ENCODE measurements around the gene ANGPTL2. TPM values are rescaled to one million over a fixed set of nuclear protein-coding genes. Genes with fewer than 3 reads are reported as not detected.

The ANGPTL2 gene
- polyA plus RNA-seq, 1 donor, result 15.5 TPM

DNA sequence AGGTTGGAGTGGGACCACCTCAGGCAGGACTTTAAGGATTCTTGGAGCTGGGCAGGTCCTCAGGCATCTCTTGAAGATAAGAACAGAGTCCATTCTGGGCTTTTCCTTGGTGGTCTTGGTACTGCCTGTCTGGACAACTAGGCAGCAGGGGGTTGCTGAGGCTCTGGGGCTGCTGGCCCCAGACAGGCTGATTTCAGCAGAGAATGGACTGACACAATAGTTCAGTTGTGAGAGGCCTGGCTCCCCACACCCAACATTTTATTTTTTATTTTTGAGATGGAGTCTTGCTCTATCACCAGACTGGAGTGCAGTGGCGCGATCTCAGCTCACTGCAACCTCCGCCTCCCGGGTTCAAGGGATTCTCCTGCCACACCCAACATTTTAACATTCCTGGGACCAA, 4.6 kb downstream of the ANGPTL2 start:
- peaks cover under 1% of the 10 kb centered on the region for H3K4me1 ChIP-seq (ENCODE audit: control insufficient read depth, insufficient read depth, low read length)
- no CpG with 5 or more reads among the region's 4 CpGs for WGBS (ENCODE audit: insufficient coverage, low lambda C conversion rate)

DNA sequence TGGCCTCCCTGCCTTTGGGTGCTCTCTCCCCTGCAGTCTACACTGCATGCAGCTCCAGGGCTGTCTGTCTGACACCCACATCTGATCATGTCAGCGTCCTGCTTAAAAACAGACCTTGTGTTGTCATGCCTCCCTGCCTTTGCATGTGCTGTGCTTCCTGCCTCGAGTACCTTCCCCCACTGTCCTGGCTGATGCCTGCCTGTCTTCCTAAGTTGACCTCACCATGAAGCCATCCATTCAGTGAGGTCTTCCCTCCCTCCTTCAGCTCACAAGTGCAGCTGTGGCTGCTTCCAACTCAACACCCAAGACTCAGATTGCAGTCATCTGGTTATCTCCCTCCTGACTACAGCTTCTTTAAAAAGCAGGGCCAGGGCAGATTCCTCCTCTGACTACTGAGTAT, 5.5 kb downstream of the ANGPTL2 start:
- WGBS (ENCODE audit: insufficient coverage, low lambda C conversion rate), result no CpG with 5 or more reads among the region's 2 CpGs
- peaks cover 43% of the 10 kb centered on the region for H3K36me3 ChIP-seq (ENCODE audit: control insufficient read depth, insufficient read depth, low read length)
- no peak overlapping the region for H3K4me3 ChIP-seq (ENCODE audit: low read length)
- peaks cover 4% of the 10 kb centered on the region for H3K4me1 ChIP-seq (ENCODE audit: control insufficient read depth, insufficient read depth, low read length)
- no peaks in the 10 kb centered on the region for H3K27me3 ChIP-seq (ENCODE audit: control insufficient read depth, insufficient read depth, low read length)
- H3K27ac ChIP-seq (ENCODE audit: low read length), result no peak overlapping the region
- no peak for DNase-seq
- H3K9me3 ChIP-seq (ENCODE audit: control insufficient read depth, low read depth, low read length), result peaks cover 2% of the 10 kb centered on the region

More for the DNA sequence above, 4.6 kb downstream of the ANGPTL2 start:
- Histone ChIP-seq H3K4me3 (ENCODE audit: low read length) (no peak overlapping the region), H3K27me3 (ENCODE audit: control insufficient read depth, insufficient read depth, low read length) (no peaks in the 10 kb centered on the region), H3K9me3 (ENCODE audit: control insufficient read depth, low read depth, low read length) (no peaks in the 10 kb centered on the region), H3K36me3 (ENCODE audit: control insufficient read depth, insufficient read depth, low read length) (peaks cover 35% of the 10 kb centered on the region), H3K27ac (ENCODE audit: low read length) (no peak overlapping the region)
- no peak for DNase-seq

DNA sequence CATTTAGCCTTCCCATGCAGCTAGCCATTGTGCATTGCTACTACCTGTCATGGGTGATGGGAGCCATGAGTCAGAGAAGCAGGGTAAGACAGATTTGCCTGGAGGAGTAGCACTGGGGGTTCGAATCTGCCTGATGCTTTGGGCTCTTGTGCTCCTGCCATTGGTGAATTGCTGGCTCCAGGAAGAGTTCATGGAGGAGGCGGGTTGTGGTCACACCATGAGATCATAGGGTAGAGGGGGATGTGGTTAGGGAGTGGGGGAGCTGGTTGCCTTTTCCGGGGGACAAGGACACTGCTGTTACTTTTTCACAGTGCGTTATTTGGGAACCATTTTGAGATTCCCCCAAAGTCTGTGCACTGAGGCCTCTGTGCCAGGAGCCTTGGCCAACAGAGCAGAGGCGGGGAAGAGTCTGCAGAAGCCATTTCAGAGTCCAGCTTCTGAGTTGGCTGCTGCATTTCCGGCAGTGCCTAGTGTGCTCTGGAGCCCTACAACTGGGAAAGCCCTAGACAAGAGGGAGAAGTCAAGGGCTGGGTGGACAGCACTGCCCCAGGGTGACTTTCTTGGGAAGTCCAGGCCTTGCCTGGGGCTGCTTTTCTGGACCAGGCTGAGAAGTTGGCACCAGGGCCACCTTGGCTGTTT, 6.2 kb downstream of the ANGPTL2 start:
- Histone ChIP-seq H3K9me3 (ENCODE audit: control insufficient read depth, low read depth, low read length) (peaks cover 2% of the 10 kb centered on the region), H3K4me1 (ENCODE audit: control insufficient read depth, insufficient read depth, low read length) (peaks cover 6% of the 10 kb centered on the region), H3K36me3 (ENCODE audit: control insufficient read depth, insufficient read depth, low read length) (peaks cover 43% of the 10 kb centered on the region), H3K27me3 (ENCODE audit: control insufficient read depth, insufficient read depth, low read length) (no peaks in the 10 kb centered on the region), H3K4me3 (ENCODE audit: low read length) (no peak overlapping the region), H3K27ac (ENCODE audit: low read length) (no peak overlapping the region)
- WGBS (ENCODE audit: insufficient coverage, low lambda C conversion rate), result no CpG with 5 or more reads among the region's 6 CpGs
- no peak for DNase-seq

DNA sequence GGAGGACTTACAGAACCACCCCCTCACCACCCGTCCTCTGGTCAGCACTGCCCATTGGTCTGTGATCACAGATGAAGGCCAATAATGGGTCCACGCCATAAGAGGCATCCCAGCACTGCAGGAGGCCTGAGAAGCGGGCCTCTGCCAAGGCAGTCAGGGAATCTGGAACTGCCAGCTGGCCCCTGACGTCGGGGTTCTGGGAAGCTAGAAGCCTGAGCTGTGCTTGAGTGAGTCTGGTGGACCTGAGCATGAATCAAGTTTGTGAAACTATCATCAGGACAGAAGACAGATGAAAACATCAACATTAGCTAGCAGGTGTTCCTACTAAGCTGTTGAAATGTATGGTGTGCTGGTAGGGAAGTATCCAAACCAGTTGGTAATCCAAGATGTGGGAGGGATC, 7.8 kb downstream of the ANGPTL2 start:
- Histone ChIP-seq H3K27me3 (ENCODE audit: control insufficient read depth, insufficient read depth, low read length) (no peaks in the 10 kb centered on the region), H3K4me3 (ENCODE audit: low read length) (no peak overlapping the region), H3K4me1 (ENCODE audit: control insufficient read depth, insufficient read depth, low read length) (peaks cover 6% of the 10 kb centered on the region), H3K27ac (ENCODE audit: low read length) (no peak overlapping the region), H3K9me3 (ENCODE audit: control insufficient read depth, low read depth, low read length) (peaks cover 2% of the 10 kb centered on the region), H3K36me3 (ENCODE audit: control insufficient read depth, insufficient read depth, low read length) (peaks cover 37% of the 10 kb centered on the region)
- no peak for DNase-seq
- WGBS (ENCODE audit: insufficient coverage, low lambda C conversion rate), result no CpG with 5 or more reads among the region's 5 CpGs

DNA sequence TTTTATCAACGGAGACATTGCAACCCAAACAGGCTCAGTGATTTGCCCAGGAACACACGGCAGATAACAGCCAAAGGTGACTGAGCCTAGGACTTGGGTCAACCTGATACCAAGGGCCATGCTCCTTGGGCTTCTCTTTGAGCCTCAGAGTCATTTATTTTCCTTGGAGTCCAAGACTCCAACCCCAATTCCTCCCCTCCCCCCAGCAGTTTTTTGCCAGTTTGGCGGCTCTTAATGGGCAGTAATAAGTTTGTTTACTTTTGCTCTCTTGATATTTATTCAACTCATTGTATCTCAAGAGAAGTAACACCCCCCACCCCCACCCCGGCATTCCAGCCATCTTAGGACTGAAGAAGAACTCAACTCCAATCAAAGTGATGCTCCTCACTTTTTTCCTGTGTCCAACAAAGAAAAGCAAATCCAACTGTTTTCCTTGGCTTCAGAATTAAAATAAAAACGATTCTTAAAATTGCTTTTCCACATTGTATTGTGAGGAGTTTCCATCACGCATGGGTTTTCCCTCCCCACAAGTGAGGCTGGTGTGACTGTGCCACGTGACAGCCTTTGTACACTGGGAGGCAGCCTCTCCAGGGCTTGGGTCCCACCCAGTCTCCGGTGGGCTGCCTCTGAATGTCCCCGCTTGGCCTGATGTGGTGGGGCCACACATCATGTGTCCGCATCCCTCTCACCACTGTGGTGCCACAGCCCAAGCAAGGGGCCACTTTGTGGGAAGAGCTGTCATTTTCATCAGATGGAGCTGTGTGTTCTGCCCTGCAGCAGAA, 9.1 kb downstream of the ANGPTL2 start:
- Histone ChIP-seq H3K27ac (ENCODE audit: low read length) (no peak overlapping the region), H3K4me1 (ENCODE audit: control insufficient read depth, insufficient read depth, low read length) (peaks cover 6% of the 10 kb centered on the region), H3K4me3 (ENCODE audit: low read length) (no peak overlapping the region), H3K36me3 (ENCODE audit: control insufficient read depth, insufficient read depth, low read length) (peaks cover 31% of the 10 kb centered on the region), H3K27me3 (ENCODE audit: control insufficient read depth, insufficient read depth, low read length) (no peaks in the 10 kb centered on the region), H3K9me3 (ENCODE audit: control insufficient read depth, low read depth, low read length) (peaks cover 2% of the 10 kb centered on the region)
- WGBS (ENCODE audit: insufficient coverage, low lambda C conversion rate), result 66% methylated on average over 3 of the region's 10 CpGs
- no peak for DNase-seq

DNA sequence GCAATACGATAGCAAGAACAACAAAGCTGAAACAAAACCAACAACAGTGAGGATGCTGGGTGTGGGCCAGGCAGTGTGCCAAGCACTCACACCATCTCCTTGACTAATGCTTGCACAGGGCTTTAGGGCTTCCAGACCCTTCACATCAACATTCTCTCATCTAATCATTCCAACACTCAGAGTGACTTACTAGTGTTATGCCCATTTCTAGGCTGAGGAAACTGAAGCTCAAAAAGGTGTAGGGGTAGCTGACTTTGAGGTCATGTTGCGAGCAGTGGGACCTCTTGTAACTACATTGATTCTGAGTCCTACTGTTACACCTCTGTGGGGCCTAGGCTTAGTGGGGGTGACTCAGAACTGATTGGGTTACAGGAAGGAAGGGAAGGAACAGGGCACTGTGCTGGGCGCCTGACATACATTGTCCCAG, 9.7 kb downstream of the ANGPTL2 start:
- no peak overlapping the region for H3K4me3 ChIP-seq (ENCODE audit: low read length)
- H3K4me1 ChIP-seq (ENCODE audit: control insufficient read depth, insufficient read depth, low read length), result peaks cover 6% of the 10 kb centered on the region
- peaks cover 2% of the 10 kb centered on the region for H3K9me3 ChIP-seq (ENCODE audit: control insufficient read depth, low read depth, low read length)
- peaks cover 33% of the 10 kb centered on the region for H3K36me3 ChIP-seq (ENCODE audit: control insufficient read depth, insufficient read depth, low read length)
- no peak overlapping the region for H3K27ac ChIP-seq (ENCODE audit: low read length)
- no peaks in the 10 kb centered on the region for H3K27me3 ChIP-seq (ENCODE audit: control insufficient read depth, insufficient read depth, low read length)
- DNase-seq, result no peak
- WGBS (ENCODE audit: insufficient coverage, low lambda C conversion rate), result no CpG with 5 or more reads among the region's 3 CpGs

DNA sequence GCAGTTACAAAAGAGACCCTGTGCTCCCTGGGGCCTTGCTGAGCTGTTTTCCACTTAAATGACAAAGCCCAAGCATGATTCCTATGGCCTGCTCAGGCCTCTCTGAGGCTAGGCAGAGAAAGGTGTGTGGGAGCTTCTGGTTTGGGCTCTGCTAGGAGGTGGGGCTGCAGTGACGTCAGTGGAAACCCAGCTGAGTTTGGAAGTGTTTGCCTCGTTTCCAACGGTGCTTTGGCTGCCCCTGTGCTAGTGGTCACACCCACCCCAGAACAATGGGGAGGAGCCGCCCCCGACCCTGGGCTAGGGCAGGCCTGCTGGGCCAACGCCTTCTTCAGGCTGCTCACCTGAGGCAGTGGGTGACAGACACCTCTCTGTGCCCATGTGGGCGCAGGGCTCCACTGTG, 10.4 kb downstream of the ANGPTL2 start:
- H3K27ac ChIP-seq (ENCODE audit: low read length), result no peak overlapping the region
- H3K27me3 ChIP-seq (ENCODE audit: control insufficient read depth, insufficient read depth, low read length), result no peaks in the 10 kb centered on the region
- H3K4me3 ChIP-seq (ENCODE audit: low read length), result no peak overlapping the region
- peaks cover 35% of the 10 kb centered on the region for H3K36me3 ChIP-seq (ENCODE audit: control insufficient read depth, insufficient read depth, low read length)
- DNase-seq, result no peak
- peaks cover 6% of the 10 kb centered on the region for H3K4me1 ChIP-seq (ENCODE audit: control insufficient read depth, insufficient read depth, low read length)
- H3K9me3 ChIP-seq (ENCODE audit: control insufficient read depth, low read depth, low read length), result peaks cover 2% of the 10 kb centered on the region
- WGBS (ENCODE audit: insufficient coverage, low lambda C conversion rate), result no CpG with 5 or more reads among the region's 7 CpGs

DNA sequence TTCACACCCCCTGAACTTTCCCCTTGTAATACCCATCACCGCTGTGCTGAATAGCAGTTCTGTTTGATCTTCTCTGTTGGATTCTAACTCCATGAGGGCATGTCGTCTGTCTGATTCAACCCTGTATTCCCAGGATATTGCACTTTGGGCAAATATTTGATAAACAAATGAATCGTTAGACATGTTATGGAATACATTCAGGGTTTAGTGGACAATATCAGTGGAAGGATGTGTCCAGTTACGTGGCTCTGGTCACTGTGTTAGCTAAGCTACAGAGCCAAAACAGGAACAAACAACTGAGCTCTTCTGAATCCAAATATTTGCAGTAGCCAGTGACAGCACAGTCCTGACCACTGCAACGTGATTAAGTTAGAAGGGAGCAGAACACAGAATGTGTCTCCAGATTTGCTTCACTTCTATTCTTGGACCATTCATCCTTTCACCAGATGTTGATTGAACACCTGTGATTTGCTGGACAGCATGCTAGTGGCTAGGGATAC, 13.2 kb downstream of the ANGPTL2 start:
- H3K4me3 ChIP-seq (ENCODE audit: low read length), result no peak overlapping the region
- no peak overlapping the region for H3K27ac ChIP-seq (ENCODE audit: low read length)
- DNase-seq, result no peak
- peaks cover 6% of the 10 kb centered on the region for H3K4me1 ChIP-seq (ENCODE audit: control insufficient read depth, insufficient read depth, low read length)
- no peaks in the 10 kb centered on the region for H3K27me3 ChIP-seq (ENCODE audit: control insufficient read depth, insufficient read depth, low read length)
- H3K36me3 ChIP-seq (ENCODE audit: control insufficient read depth, insufficient read depth, low read length), result peaks cover 48% of the 10 kb centered on the region
- H3K9me3 ChIP-seq (ENCODE audit: control insufficient read depth, low read depth, low read length), result peaks cover 2% of the 10 kb centered on the region
- 71% methylated on average over 1 of the region's 5 CpGs for WGBS (ENCODE audit: insufficient coverage, low lambda C conversion rate)

DNA sequence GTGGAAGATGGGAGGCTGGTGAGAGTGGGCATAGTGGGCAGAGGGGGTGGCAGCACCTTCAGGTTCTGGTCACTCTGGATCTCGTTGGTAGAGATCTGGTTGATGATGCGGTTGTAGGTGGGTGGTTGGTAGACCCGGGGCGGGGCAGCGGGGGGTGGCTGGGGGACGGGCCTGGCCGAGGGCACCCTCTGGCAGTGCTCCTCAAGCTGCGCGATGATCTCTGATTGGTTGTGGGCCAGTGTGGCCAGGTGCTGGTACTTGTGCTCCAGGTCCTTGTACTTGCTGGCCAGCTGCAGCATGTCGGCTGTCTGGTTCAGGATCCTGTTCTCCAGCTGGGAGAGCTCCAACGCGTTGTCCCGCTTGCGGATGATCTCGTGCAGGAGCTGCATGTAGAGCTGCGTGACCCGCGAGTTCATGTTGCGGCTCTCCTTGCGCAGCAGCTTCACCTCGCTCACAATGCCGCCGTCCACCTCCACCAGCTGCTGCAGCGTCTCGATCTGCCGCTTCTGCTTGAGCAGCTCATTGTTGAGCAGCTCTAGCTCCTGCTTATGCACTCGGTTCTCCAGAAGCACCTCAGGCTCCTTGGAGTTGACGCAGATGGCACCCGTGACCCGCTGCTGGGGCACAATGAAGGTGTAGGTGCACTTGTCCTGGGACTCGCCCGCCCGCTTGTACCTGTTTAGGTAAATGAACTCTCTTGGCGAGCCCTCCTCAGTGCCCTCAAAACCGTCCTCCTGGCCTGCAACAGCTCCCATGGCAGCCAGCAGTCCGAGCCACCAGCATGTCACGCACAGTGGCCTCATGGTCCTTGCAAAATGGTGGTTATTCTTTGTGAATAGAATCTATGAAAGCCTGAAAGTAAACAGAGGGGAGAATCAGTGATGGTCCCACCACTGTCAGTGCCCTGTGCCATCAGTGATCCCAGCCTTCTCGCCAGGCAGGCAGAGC, 14.2 kb downstream of the ANGPTL2 start:
- H3K36me3 ChIP-seq (ENCODE audit: control insufficient read depth, insufficient read depth, low read length), result peaks cover 48% of the 10 kb centered on the region
- no peak overlapping the region for H3K27ac ChIP-seq (ENCODE audit: low read length)
- peaks cover 10% of the 10 kb centered on the region for H3K4me1 ChIP-seq (ENCODE audit: control insufficient read depth, insufficient read depth, low read length)

More for the DNA sequence above, 14.2 kb downstream of the ANGPTL2 start:
- no CpG with 5 or more reads among the region's 38 CpGs for WGBS (ENCODE audit: insufficient coverage, low lambda C conversion rate)
- Histone ChIP-seq H3K9me3 (ENCODE audit: control insufficient read depth, low read depth, low read length) (peaks cover 2% of the 10 kb centered on the region), H3K27me3 (ENCODE audit: control insufficient read depth, insufficient read depth, low read length) (no peaks in the 10 kb centered on the region), H3K4me3 (ENCODE audit: low read length) (no peak overlapping the region)
- DNase-seq, result no peak
